GM18861 (cell line): Measurements from ENCODE around the gene RFX4.
"Not testable (repeated sequence)": the region's sequence is repeated elsewhere in the genome, so short reads cannot be mapped to it uniquely, and the experiment has no call there.

Experiments
- ATAC-seq: cut with Tn5 transposase; IDR thresholded peaks from one replicate; pipeline ENCODE4 v1.9.1; 2021; ENCODE audit not compliant: unreplicated experiment

Gene RFX4

GRCh38 chr12:106685381-106685780 lies 102.6 kb downstream of the RFX4 start:
- no peak for ATAC-seq

- ATAC-seq, result no peak
Observed at GRCh38 chr12:106687672-106688071, 104.9 kb downstream of the RFX4 start.

- ATAC-seq, result no peak
Observed at GRCh38 chr12:106690569-106691305, 107.9 kb downstream of the RFX4 start.

- ATAC-seq, result not testable (repeated sequence)
Observed at GRCh38 chr12:106692033-106692432, 109.2 kb downstream of the RFX4 start.

GRCh38 chr12:106692896-106693820 lies 110.4 kb downstream of the RFX4 start:
- ATAC-seq, result no peak

GRCh38 chr12:106696071-106696470 lies 113.3 kb downstream of the RFX4 start:
- no peak for ATAC-seq

GRCh38 chr12:106696681-106697417 lies 114.0 kb downstream of the RFX4 start:
- ATAC-seq, result no peak

GRCh38 chr12:106704081-106704480 lies 121.3 kb downstream of the RFX4 start:
- ATAC-seq, result no peak

- ATAC-seq, result no peak
Observed at GRCh38 chr12:106705971-106706370, 123.2 kb downstream of the RFX4 start.

- ATAC-seq, result no peak
Observed at GRCh38 chr12:106709068-106709511, 126.3 kb downstream of the RFX4 start.

- no peak for ATAC-seq
Observed at GRCh38 chr12:106710143-106710893, 127.5 kb downstream of the RFX4 start.

- ATAC-seq, result no peak
Observed at GRCh38 chr12:106711316-106711715, 128.5 kb downstream of the RFX4 start.

GRCh38 chr12:106712768-106713167 lies 130.0 kb downstream of the RFX4 start:
- ATAC-seq, result no peak

GRCh38 chr12:106714926-106715325 lies 132.1 kb downstream of the RFX4 start:
- no peak for ATAC-seq

GRCh38 chr12:106715582-106715981 lies 132.8 kb downstream of the RFX4 start:
- ATAC-seq, result no peak

GRCh38 chr12:106717673-106718072 lies 134.9 kb downstream of the RFX4 start:
- no peak for ATAC-seq

- ATAC-seq, result no peak
Observed at GRCh38 chr12:106719879-106720278, 137.1 kb downstream of the RFX4 start.

- ATAC-seq, result no peak
Observed at GRCh38 chr12:106720696-106721095, 137.9 kb downstream of the RFX4 start.

- no peak for ATAC-seq
Observed at GRCh38 chr12:106721915-106722314, 139.1 kb downstream of the RFX4 start.

- no peak for ATAC-seq
Observed at GRCh38 chr12:106722837-106723236, 140.0 kb downstream of the RFX4 start.

- no peak for ATAC-seq
Observed at GRCh38 chr12:106723416-106723815, 140.6 kb downstream of the RFX4 start.
